K562 (cell line): Measurements from ENCODE around the gene SERTAD1. TPM values are rescaled to one million over a fixed set of nuclear protein-coding genes. Genes with fewer than 3 reads are reported as not detected.

ENCODE experiments used
- ATAC-seq: fragments of 200-7000 bp; cut with Tn5 transposase; 3 replicates; pipeline ENCODE4 v1.9.1; 2020; ENCODE audit warnings: moderate library complexity
- BruUV-seq: library from RNA; stranded (reverse); fragments of 400-500 nt; replicated peaks from 2 replicates; lab custom pipeline; 2021; lab: Mats Ljungman, UMichigan
- CTCF ChIA-PET: fragments of 300-600 bp; formaldehyde crosslinking; extraction: SDS; loops from one replicate; lab custom pipeline; 2021; ENCODE audit warnings: low intra/inter-chr PET ratio; lab: Yijun Ruan, JAX
- POLR2A ChIA-PET: fragments of 300-600, 350-650 bp; sonication (Branson Sonifier 250); formaldehyde crosslinking; extraction: SDS; loops from one replicate; lab custom pipeline; 2021; ENCODE audit warnings: antibody characterized with exemption, inconsistent platforms; lab: Yijun Ruan, JAX
- DNase-seq, 4 experiments: peaks; one replicate each; pipeline versions ENCODE4 v3.0.0 to v3.0.0-alpha.2; 2011 to 2018; ENCODE audit warnings: low spot score in 3 of 4, mixed read lengths in 3 of 4; ENCODE audit errors: extremely low read depth in 1 of 4
- FAIRE-seq: peaks from 2 replicates; lab custom pipeline; 2011; peaks lifted over from hg19 to GRCh38; lab: Jason Lieb, UNC
- H2AFZ ChIP-seq: 2 replicates; pipeline ENCODE4 v1.6.0; 2011; ENCODE audit warnings: low read depth, low read length, control low read depth, inconsistent platforms
- H3K27ac ChIP-seq: fragments of 200-600 bp; 3 replicates; pipeline ENCODE4 v1.8.0; 2011; ENCODE audit warnings: low read depth, mild to moderate bottlenecking, control low read depth, inconsistent platforms, low read length, moderate library complexity, mixed read lengths; ENCODE audit errors: extremely low read depth
- H3K27me3 ChIP-seq, 2 experiments: fragments of 300-600 bp in 1 of 2; 2 replicates in 1 of 2; 3 replicates in 1 of 2; pipeline versions ENCODE4 v1.6.0 to v1.8.0; 2011; ENCODE audit warnings: inconsistent platforms in 2 of 2, low read length in 2 of 2, mild to moderate bottlenecking in 1 of 2, mixed read lengths in 1 of 2, moderate library complexity in 1 of 2; ENCODE audit not compliant: control insufficient read depth in 2 of 2, insufficient read depth in 2 of 2
- H3K36me3 ChIP-seq: fragments of 300-600 bp; 3 replicates; pipeline ENCODE4 v1.8.0; 2011; ENCODE audit warnings: mild to moderate bottlenecking, low read length, inconsistent platforms; ENCODE audit not compliant: control insufficient read depth, insufficient read depth
- H3K4me1 ChIP-seq, 2 experiments: fragments of 200-600 bp in 1 of 2; replicated peaks in 1 of 2; 2 replicates in 1 of 2; 3 replicates in 1 of 2; pipeline versions ENCODE4 v1.5.1 to v1.8.0; 2011; ENCODE audit warnings: inconsistent platforms in 2 of 2, low read length in 2 of 2, mild to moderate bottlenecking in 1 of 2, mixed read lengths in 1 of 2, moderate library complexity in 1 of 2; ENCODE audit not compliant: control insufficient read depth in 2 of 2, insufficient read depth in 2 of 2
- H3K4me2 ChIP-seq: 2 replicates; pipeline ENCODE4 v1.6.1; 2011; ENCODE audit warnings: low read length, control low read depth, inconsistent platforms, mixed read lengths; ENCODE audit not compliant: insufficient read depth
- H3K4me3 ChIP-seq: fragments of 200-600 bp; sonication (generic), shearing (Covaris generic); 2 replicates; pipeline ENCODE4 v1.5.1; 2016; ENCODE audit warnings: control low read depth, inconsistent platforms
- H3K79me2 ChIP-seq: fragments of 200-600 bp; 3 replicates; pipeline ENCODE4 v1.8.0; 2011; ENCODE audit warnings: low read length, inconsistent platforms; ENCODE audit not compliant: control insufficient read depth, insufficient read depth
- H3K9ac ChIP-seq, 2 experiments: 2 replicates each; pipeline versions ENCODE4 v1.6.0 to v1.6.1; 2011; ENCODE audit warnings: low read depth in 2 of 2, low read length in 2 of 2, control low read depth in 1 of 2, inconsistent platforms in 1 of 2, mild to moderate bottlenecking in 1 of 2, mixed read lengths in 1 of 2; ENCODE audit not compliant: insufficient read depth in 1 of 2
- H3K9me1 ChIP-seq: one replicate; pipeline ENCODE4 v1.6.0; 2011; ENCODE audit warnings: inconsistent platforms, mild to moderate bottlenecking, low read length, moderate library complexity; ENCODE audit not compliant: control insufficient read depth, insufficient read depth
- H3K9me3 ChIP-seq: replicated peaks from 2 replicates; pipeline ENCODE4 v1.5.1; 2011; ENCODE audit warnings: low read depth, low read length, inconsistent platforms; ENCODE audit not compliant: control insufficient read depth, insufficient read depth
- H4K20me1 ChIP-seq: replicated peaks from 2 replicates; pipeline ENCODE4 v1.6.1; 2011; ENCODE audit warnings: low read length, inconsistent platforms, mixed read lengths; ENCODE audit not compliant: control insufficient read depth, insufficient read depth
- ATF2 ChIP-seq: sonication (generic); formaldehyde crosslinking; IDR thresholded peaks from 2 replicates; pipeline ENCODE4 v1.8.1; 2022; ENCODE audit warnings: missing genetic modification reagents
- CHD1 ChIP-seq: fragments of 200-600 bp; sonication (generic); IDR thresholded peaks from one replicate; pipeline ENCODE4 v1.6.1; 2012; ENCODE audit warnings: mild to moderate bottlenecking, moderate library complexity, low read length, inconsistent platforms
- HNRNPL ChIP-seq: fragments of 200-400 bp; formaldehyde crosslinking; IDR thresholded peaks from 2 replicates; pipeline ENCODE4 v1.6.1; 2017; ENCODE audit warnings: low read depth, mild to moderate bottlenecking, low read length
- RCOR1 ChIP-seq, 2 experiments: IDR thresholded peaks; 2 replicates each; pipeline ENCODE4 v1.6.1; 2012; ENCODE audit warnings: low read depth in 2 of 2, low read length in 2 of 2, borderline replicate concordance in 1 of 2, improper control_type of control experiment in 1 of 2
- REST ChIP-seq, 2 experiments: fragments of 450-650 bp; formaldehyde crosslinking in 1 of 2; IDR thresholded peaks; 2 replicates each; pipeline versions ENCODE4 v1.4.0 to v1.6.1; 2014 to 2020; ENCODE audit warnings: mild to moderate bottlenecking in 2 of 2, borderline replicate concordance in 1 of 2, low read depth in 1 of 2
- SIX5 ChIP-seq, 2 experiments: IDR thresholded peaks; 2 replicates each; pipeline ENCODE4 v1.6.1; 2011; ENCODE audit warnings: low read length in 2 of 2, borderline replicate concordance in 1 of 2, low read depth in 1 of 2, mild to moderate bottlenecking in 1 of 2, moderate library complexity in 1 of 2; ENCODE audit not compliant: insufficient read depth in 1 of 2
- XRCC3 ChIP-seq: fragments of 450-650 bp; IDR thresholded peaks from 2 replicates; pipeline ENCODE4 v1.6.1; 2017; ENCODE audit warnings: mild to moderate bottlenecking, moderate library complexity
- YY1 ChIP-seq, 3 experiments: IDR thresholded peaks; 2 replicates each; pipeline ENCODE4 v1.6.1; 2011; ENCODE audit warnings: low read length in 2 of 3, mild to moderate bottlenecking in 2 of 3, moderate library complexity in 2 of 3, borderline replicate concordance in 1 of 3, control low read depth in 1 of 3, low read depth in 1 of 3; ENCODE audit not compliant: insufficient read depth in 3 of 3, insufficient replicate concordance in 2 of 3, control insufficient read depth in 1 of 3, insufficient read length in 1 of 3; ENCODE audit errors: extremely low read depth in 1 of 3
- WGBS: fragments of 100-300 bp; shearing (Covaris generic); methylation state at CpG from one replicate; pipeline ENCODE4 v1.1.6; 2016; ENCODE audit warnings: low coverage, mixed read lengths; ENCODE audit not compliant: insufficient coverage; ENCODE audit errors: missing lambda C conversion rate; 5-methylcytosine and 5-hydroxymethylcytosine counted together
- in situ Hi-C: fragments of 300-500 bp; cut with MboI; formaldehyde crosslinking; loops from 4 replicates; pipeline ENCODE4 v1.15.0; 2018; ENCODE audit warnings: inconsistent platforms, mixed read lengths
- intact Hi-C: fragments of 100-400 bp; cut with micrococcal nuclease; formaldehyde crosslinking; loops from 2 replicates; pipeline ENCODE4 v1.14.2; 2022
- polyA plus RNA-seq, 8 experiments: library from polyadenylated mRNA; depleted of rRNA in 4 of 8; stranded (reverse) in 5 of 8; unstranded in 3 of 8; fragments of >200 nt; fragmentation: Nextera tagmentation in 2 of 8; fragmentation: Illumina TruSeq in 1 of 8; extraction: Ambion mirVana in 2 of 8; extraction: Trizol in 1 of 8; gene quantifications; 2 replicates each; pipeline versions ENCODE4 v1.2.1 to v1.2.3, GENCODE V29; 2011 to 2014; ENCODE audit warnings: inconsistent platforms in 1 of 8, missing spikeins in 1 of 8
- total RNA-seq, 7 experiments: library from RNA; depleted of rRNA in 6 of 7; stranded (reverse); fragments of >200 nt in 6 of 7; fragmentation: Illumina TruSeq in 2 of 7; extraction: Trizol in 2 of 7; gene quantifications; 2 replicates each; pipeline versions ENCODE4 v1.2.1 to v1.2.3, GENCODE V29; 2011 to 2021; ENCODE audit warnings: low replicate concordance in 1 of 7

The SERTAD1 gene
- total and polyA plus RNA-seq, 9 of the 15 experiments (the other 6 are each of a cell fraction or from before 2014, with no cell fraction given), result 0.15 to 8.7 (median 4.9) TPM

- FAIRE-seq, result no peak
- Histone ChIP-seq H3K27ac (peak overlapping the region; percentile 90), H3K36me3 (peaks cover 13% of the 10 kb centered on the region; the same call in 2 of the 3 replicates), H3K9me3 (no peaks in the 10 kb centered on the region), H3K4me2 (peak overlapping the region; percentile 99), H4K20me1 (no peaks in the 10 kb centered on the region), H3K27me3 (no peaks in the 10 kb centered on the region), H3K4me1 (peaks cover 9 to 37% of the 10 kb centered on the region in 2 experiments; a peak in 4 of 5 replicates), H3K9me1 (no peaks in the 10 kb centered on the region), H2AFZ (peak overlapping the region; percentile 83), H3K9ac (peak overlapping the region; percentile 79 to 91), H3K4me3 (peak overlapping the region; percentile 80), H3K79me2 (peaks cover 41% of the 10 kb centered on the region)
- in situ Hi-C loops, result no loop called here
- ChIA-PET POLR2A (interaction anchor here (0.8 to 5.7 kb wide), 8 partner anchors 9 to 99 kb away, joined by 3 to 34 read pairs (median 3); no protein-coding TSS in a partner anchor), CTCF (interaction anchor here (0.6 kb wide), 1 partner anchor 138 kb away, joined by 6 read pairs; no protein-coding TSS in a partner anchor)
- BruUV-seq, result no TSS peak
- peak; percentile 19 to 56 (median 22) for DNase-seq
- WGBS, result 2% methylated on average over 19 of the region's 28 CpGs
- intact Hi-C loops, result no loop called here
- ATAC-seq, result no peak
- TF ChIP-seq YY1 (IDR thresholded peaks at IDR 0.05; ENCODE audit: borderline replicate concordance in 1 of 3, control insufficient read depth in 1 of 3, extremely low read depth in 1 of 3, insufficient read depth in 3 of 3, insufficient read length in 1 of 3, insufficient replicate concordance in 2 of 3, low read depth in 1 of 3, low read length in 2 of 3) (no peak), RCOR1 (IDR thresholded peaks at IDR 0.05; ENCODE audit: borderline replicate concordance in 1 of 2, low read depth in 2 of 2, low read length in 2 of 2) (no peak), HNRNPL (peak; percentile 6; the same call in 1 of the 2 replicates), REST (IDR thresholded peaks at IDR 0.05; ENCODE audit: borderline replicate concordance) (no peak), REST (CRISPR knock-in tag; IDR thresholded peaks at IDR 0.05; ENCODE audit: low read depth) (0 out of 2 replicates have a peak, but pooled peaks have one; percentile 45), XRCC3 (no peak), ATF2 (CRISPR knock-in tag) (no peak), CHD1 (peak; percentile 33), SIX5 (IDR thresholded peaks at IDR 0.05; ENCODE audit: borderline replicate concordance in 1 of 2, insufficient read depth in 1 of 2, low read depth in 1 of 2, low read length in 2 of 2) (no peak)
Observed at GRCh38 chr19:40424637-40425449, 949 bp downstream of the SERTAD1 start.
